Suprapubic skin (tissue), 3 donors: ENCODE measurements around the gene CST11.

Experiments used
- POLR2A ChIP-seq, 2 donors: fragments of 450-650 bp; IDR thresholded peaks; one replicate each; pipeline ENCODE4 v1.6.1; 2017; ENCODE audit warnings: antibody characterized with exemption in 2 of 2, mild to moderate bottlenecking in 2 of 2, moderate library complexity in 2 of 2
- TF ChIP-seq, protein P1 (sequence below), 2 donors: fragments of 200-600 bp in 1 of 2; fragments of 450-650 bp in 1 of 2; sonication (generic) in 1 of 2; IDR thresholded peaks; one replicate each; pipeline ENCODE4 v1.5.1; 2016 to 2019; ENCODE audit warnings: antibody characterized with exemption in 2 of 2, mild to moderate bottlenecking in 1 of 2, moderate library complexity in 1 of 2

DNA sequence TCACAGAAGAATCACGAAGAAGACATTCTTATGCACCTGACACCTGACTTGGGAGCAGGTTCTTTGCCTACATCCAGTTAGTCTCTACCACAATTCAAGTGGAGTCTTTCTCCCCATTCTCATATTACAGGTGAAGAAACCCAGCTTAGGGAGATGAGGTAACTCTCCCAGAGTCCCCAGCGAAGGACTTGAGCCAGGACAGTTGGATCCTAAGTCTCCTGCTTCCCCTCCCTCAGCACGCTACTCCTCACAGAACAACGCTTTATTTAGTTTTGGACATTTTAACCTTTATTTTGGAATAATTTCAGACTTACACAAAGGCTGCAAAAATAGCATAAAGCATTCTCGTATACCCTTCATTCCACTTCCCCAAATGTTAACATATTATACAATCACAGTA lies 14.0 kb downstream of the CST11 start:
- TF ChIP-seq POLR2A (IDR thresholded peaks at IDR 0.05) = no peak
- TF ChIP-seq, protein P1, sequence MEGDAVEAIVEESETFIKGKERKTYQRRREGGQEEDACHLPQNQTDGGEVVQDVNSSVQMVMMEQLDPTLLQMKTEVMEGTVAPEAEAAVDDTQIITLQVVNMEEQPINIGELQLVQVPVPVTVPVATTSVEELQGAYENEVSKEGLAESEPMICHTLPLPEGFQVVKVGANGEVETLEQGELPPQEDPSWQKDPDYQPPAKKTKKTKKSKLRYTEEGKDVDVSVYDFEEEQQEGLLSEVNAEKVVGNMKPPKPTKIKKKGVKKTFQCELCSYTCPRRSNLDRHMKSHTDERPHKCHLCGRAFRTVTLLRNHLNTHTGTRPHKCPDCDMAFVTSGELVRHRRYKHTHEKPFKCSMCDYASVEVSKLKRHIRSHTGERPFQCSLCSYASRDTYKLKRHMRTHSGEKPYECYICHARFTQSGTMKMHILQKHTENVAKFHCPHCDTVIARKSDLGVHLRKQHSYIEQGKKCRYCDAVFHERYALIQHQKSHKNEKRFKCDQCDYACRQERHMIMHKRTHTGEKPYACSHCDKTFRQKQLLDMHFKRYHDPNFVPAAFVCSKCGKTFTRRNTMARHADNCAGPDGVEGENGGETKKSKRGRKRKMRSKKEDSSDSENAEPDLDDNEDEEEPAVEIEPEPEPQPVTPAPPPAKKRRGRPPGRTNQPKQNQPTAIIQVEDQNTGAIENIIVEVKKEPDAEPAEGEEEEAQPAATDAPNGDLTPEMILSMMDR (IDR thresholded peaks at IDR 0.05) = no peak
